ENCODE results near the gene BORCS5.

Gene BORCS5

DNA sequence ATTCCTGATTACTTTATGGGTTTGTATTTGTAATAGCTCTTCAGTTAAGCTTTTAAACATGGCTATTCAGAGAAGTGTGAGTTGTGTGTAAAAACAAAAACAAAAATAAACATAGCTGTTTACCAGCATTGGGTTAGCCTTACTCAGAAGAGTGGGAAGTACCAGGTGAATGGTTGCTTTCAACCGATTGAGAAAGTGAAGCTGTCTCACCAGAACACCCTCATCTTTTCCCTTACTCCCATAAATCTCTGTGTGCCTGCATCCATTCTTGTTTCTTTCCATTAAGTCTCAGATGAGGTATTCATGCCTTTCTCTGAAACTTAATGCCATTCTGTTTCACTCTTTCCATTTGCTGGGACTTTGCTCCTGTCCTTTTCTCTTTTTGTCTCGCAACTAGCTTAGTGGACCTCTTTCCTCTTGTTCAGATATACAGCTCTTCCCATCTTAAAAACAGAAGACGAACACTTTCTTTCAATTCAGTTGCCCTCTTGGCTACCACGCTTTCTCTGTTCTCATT lies 10.7 kb downstream of the BORCS5 start:
- H3K9me3 Mint-ChIP-seq, result no peaks in the 10 kb centered on the region

DNA sequence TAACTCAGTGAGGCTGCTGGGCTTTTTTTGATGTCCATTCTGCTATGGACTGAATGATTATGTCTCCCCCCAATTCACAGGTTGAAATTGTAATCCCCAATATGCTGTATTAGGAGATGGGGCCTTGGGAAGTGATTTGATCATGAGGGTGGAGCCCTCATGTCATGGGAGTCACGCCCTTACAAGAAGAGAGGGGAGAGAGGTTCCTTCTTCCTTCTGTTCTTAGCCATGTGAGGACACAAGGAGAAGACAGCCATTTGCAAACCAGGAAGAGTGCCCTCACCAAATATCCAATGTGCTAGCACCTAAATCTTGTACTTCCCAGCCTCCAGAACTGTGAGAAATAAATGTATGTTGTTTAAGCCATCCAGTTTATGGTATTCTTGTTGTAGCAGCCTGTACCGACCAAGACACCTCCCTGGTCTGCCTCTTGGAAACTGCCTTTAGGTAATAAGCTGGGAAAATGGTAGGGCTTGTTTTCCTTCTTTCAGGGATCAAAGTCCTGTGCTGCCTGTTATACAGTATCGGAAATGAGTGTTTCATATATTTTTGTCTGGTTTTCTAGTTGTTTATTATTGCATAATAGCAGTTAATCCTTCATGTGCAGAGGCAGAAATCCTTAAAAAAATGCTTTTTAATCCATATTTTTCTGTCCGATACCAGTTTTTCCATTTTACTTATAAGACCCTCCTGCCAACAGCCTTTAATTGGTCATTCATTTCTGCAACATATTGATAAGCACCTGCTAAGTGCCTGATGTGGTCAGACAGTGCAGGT lies 16.3 kb downstream of the BORCS5 start:
- Mint-ChIP-seq H3K9me3 (no peaks in the 10 kb centered on the region), H3K27me3 (ENCODE audit: low read depth, poor library complexity) (no peaks in the 10 kb centered on the region), H3K27ac (peak overlapping the region; percentile 92), H3K36me3 (ENCODE audit: low read depth) (peaks cover 9% of the 10 kb centered on the region), H3K4me1 (no peaks in the 10 kb centered on the region), H3K4me3 (no peak overlapping the region)
- TF ChIP-seq CTCF (IDR thresholded peaks at IDR 0.05), result no peak
- no peak for DNase-seq

More for the DNA sequence above, 10.7 kb downstream of the BORCS5 start:
- no peak for DNase-seq
- Mint-ChIP-seq H3K27me3 (ENCODE audit: low read depth, poor library complexity) (no peaks in the 10 kb centered on the region), H3K4me3 (no peak overlapping the region), H3K27ac (peak overlapping the region; percentile 61), H3K36me3 (ENCODE audit: low read depth) (peaks cover 13% of the 10 kb centered on the region), H3K4me1 (peaks cover 4% of the 10 kb centered on the region)
- TF ChIP-seq CTCF (IDR thresholded peaks at IDR 0.05), result no peak

DNA sequence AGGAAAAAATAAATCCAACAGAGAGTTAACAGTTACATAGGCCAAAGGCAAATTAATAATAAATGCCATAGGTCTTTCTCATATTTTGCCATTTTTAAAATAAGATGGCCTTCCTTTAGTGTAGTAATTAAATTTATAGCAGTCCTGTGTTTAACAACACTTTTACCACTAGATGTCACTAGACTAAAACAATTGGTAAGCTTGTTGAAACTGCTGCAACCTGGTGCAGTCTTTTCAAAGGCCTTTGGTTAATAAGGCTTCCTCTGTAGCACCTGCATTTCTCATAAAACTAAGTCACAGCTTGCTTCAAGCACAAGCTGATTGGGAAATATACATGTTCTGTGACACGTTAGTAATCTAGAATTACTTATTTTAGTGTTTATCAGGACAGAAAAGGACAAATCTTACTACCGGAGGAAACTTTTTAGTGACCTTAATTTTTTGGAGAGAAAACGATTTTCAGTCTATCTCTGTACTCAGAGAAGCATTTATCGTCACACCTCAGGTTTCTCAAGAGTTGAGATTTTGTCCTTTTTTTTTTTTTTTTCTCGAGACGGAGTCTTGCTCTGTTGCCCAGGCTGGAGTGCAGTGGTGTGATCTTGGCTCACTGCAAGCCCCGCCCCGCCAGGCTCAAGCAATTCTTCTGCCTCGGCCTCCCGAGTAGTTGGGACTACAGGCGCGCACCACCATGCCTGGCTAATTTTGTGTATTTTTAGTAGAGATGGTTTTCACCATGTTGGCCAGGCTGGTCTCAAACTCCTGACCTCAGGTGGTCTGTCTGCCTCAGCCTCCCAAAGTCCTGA lies 20.0 kb downstream of the BORCS5 start:
- Mint-ChIP-seq H3K9me3 (no peaks in the 10 kb centered on the region), H3K36me3 (ENCODE audit: low read depth) (peaks cover 10% of the 10 kb centered on the region), H3K27me3 (ENCODE audit: low read depth, poor library complexity) (no peaks in the 10 kb centered on the region), H3K4me3 (no peak overlapping the region), H3K4me1 (no peaks in the 10 kb centered on the region), H3K27ac (no peak overlapping the region)
- DNase-seq, result peak; percentile 10
- TF ChIP-seq CTCF (IDR thresholded peaks at IDR 0.05), result peak; percentile 78

DNA sequence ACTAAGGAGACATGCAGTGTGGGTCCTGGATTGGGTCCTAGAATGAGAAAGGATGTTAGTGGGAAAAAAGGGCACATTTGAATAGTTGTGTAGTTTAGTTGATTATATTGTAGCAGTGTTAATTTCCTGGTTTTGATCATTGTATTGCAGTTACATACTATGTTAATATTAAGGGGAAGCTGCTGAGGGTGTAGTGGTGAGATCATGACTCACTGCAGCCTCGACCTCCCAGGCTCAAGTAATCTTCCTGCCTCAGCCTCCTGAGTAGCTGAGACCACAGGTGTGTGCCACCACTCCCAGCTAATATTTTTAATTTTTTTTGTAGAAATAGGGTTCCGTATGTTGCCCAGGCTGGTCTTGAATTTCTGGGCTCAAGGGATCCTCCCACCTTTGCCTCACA lies 21.7 kb downstream of the BORCS5 start:
- Mint-ChIP-seq H3K4me3 (no peak overlapping the region), H3K4me1 (no peaks in the 10 kb centered on the region), H3K27ac (no peak overlapping the region), H3K9me3 (peaks cover 11% of the 10 kb centered on the region), H3K36me3 (ENCODE audit: low read depth) (peaks cover 25% of the 10 kb centered on the region), H3K27me3 (ENCODE audit: low read depth, poor library complexity) (no peaks in the 10 kb centered on the region)
- no peak for TF ChIP-seq CTCF (IDR thresholded peaks at IDR 0.05)
- no peak for DNase-seq

- Mint-ChIP-seq H3K27ac (no peak overlapping the region), H3K4me3 (no peak overlapping the region), H3K4me1 (peaks cover 8% of the 10 kb centered on the region), H3K27me3 (ENCODE audit: low read depth, poor library complexity) (no peaks in the 10 kb centered on the region), H3K36me3 (ENCODE audit: low read depth) (peaks cover 33% of the 10 kb centered on the region), H3K9me3 (peaks cover 14% of the 10 kb centered on the region)
- TF ChIP-seq CTCF (IDR thresholded peaks at IDR 0.05), result no peak
- DNase-seq, result no peak
Measured at GRCh38 chr12:12379831-12380730, 23.2 kb downstream of the BORCS5 start.

Data from nephron progenitor cell (in vitro differentiated cells).